ENCODE data around the gene UCN. TPM values are rescaled to one million over a fixed set of nuclear protein-coding genes. Genes with fewer than 3 reads are reported as not detected.
"Not testable (repeated sequence)": the region's sequence is repeated elsewhere in the genome, so short reads cannot be mapped to it uniquely, and the experiment has no call there.

Gene UCN
- total RNA-seq, 2 experiments from 2014 or later = 1.8 to 2.3 TPM

DNA sequence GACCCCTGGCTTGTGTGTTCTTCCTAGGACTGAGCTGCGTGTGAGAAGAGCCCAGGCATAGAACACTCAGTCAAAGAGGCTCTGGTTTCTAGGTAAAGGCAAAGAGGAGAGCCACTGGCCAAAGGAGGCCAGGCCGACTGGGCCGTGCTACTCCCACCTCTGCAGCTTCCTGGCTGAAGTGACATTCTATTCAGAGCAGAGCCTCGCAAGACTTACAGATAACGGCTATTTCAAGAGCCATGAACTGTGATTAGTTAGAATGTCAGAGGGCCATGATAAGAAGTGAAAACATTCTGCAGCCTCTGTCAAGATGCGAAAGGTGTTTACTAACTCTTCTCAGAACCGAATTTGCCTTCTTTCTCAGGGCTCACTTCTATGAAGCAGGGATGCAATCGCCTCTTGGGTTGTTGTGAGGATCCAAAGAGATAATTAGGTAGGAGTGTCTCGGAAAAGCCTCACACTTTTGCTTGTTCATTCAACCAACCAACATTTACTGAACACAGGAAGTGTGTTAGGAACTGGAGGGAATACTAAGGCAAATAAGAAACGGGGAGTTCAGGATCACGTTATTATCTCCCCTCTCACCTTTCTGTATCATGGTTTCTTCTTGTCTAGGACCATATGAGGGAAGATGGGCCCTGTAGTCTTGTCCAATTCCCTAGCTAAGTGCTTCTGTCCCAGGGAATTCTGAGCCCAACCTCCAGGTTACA is 36.5 kb downstream of the UCN start:
- POLR2A ChIA-PET = interaction anchor here (1.0 kb wide), 1 partner anchor 221 kb away, joined by 3 read pairs; the partner anchor contains the start of gene AGBL5
- H3K9me3 Mint-ChIP-seq = no peaks in the 10 kb centered on the region
- CTCF ChIA-PET = interaction anchor here (1.1 kb wide), 2 partner anchors 8 to 31 kb away, joined by 3 to 4 read pairs; no protein-coding TSS in a partner anchor
- ATAC-seq (ENCODE audit: poor library complexity) (no peak), DNase-seq (no peak)
- no peaks in the 10 kb centered on the region for H3K36me3 Mint-ChIP-seq (ENCODE audit: low read depth)
- Histone ChIP-seq H3K27ac (ENCODE audit: low read depth in 1 of 2, low read length in 2 of 2) (no peak overlapping the region), H3K4me1 (ENCODE audit: insufficient read depth, low read length) (no peaks in the 10 kb centered on the region), H3K9me3 (ENCODE audit: control insufficient read depth in 1 of 2, insufficient read depth in 1 of 2, low read length in 2 of 2) (no peaks in the 10 kb centered on the region), H3K36me3 (ENCODE audit: insufficient read depth, low read length) (no peaks in the 10 kb centered on the region), H3K4me3 (ENCODE audit: low read length) (no peak overlapping the region), H3K27me3 (ENCODE audit: control insufficient read depth in 1 of 2, insufficient read depth in 2 of 2, low read length in 2 of 2) (peaks cover 6 to 8% of the 10 kb centered on the region in 2 experiments)
- H3K4me3 Mint-ChIP-seq = no peak overlapping the region
- intact Hi-C loops (cut with DNase I, micrococcal nuclease) = no loop called here
- TF ChIP-seq, protein P1, sequence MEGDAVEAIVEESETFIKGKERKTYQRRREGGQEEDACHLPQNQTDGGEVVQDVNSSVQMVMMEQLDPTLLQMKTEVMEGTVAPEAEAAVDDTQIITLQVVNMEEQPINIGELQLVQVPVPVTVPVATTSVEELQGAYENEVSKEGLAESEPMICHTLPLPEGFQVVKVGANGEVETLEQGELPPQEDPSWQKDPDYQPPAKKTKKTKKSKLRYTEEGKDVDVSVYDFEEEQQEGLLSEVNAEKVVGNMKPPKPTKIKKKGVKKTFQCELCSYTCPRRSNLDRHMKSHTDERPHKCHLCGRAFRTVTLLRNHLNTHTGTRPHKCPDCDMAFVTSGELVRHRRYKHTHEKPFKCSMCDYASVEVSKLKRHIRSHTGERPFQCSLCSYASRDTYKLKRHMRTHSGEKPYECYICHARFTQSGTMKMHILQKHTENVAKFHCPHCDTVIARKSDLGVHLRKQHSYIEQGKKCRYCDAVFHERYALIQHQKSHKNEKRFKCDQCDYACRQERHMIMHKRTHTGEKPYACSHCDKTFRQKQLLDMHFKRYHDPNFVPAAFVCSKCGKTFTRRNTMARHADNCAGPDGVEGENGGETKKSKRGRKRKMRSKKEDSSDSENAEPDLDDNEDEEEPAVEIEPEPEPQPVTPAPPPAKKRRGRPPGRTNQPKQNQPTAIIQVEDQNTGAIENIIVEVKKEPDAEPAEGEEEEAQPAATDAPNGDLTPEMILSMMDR (IDR thresholded peaks at IDR 0.05) = no peak
- no peak overlapping the region for H3K27ac Mint-ChIP-seq
- H3K27me3 Mint-ChIP-seq = peaks cover 18% of the 10 kb centered on the region
- no peaks in the 10 kb centered on the region for H3K4me1 Mint-ChIP-seq (ENCODE audit: low read depth)

DNA sequence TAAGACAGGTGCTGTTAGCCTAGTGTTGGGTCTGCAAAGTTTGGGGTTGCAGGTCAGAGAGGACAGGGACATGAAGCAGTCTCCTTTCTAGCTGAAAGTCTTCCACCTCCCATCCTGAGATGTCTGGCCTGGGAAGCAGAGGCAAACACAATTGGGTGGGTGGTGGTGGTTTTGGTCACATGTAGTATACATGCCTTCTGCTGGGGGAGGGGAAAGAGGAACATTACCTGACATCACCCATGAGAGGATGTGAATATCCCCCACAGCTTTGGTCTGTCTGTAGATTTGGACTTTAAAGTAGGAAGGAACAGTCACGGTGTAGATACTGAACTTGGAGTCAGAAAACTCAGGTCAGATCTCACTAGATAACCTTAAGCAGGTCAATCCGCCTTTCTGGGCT is 37.6 kb downstream of the UCN start:
- H3K27me3 ChIP-seq (ENCODE audit: control insufficient read depth in 1 of 2, insufficient read depth in 2 of 2, low read length in 2 of 2) = peaks cover 4 to 8% of the 10 kb centered on the region in 2 experiments
- no peaks in the 10 kb centered on the region for H3K4me1 ChIP-seq (ENCODE audit: insufficient read depth, low read length)
- no peak for ATAC-seq (ENCODE audit: poor library complexity)
- Mint-ChIP-seq H3K4me3 (no peak overlapping the region), H3K9me3 (no peaks in the 10 kb centered on the region), H3K36me3 (ENCODE audit: low read depth) (no peaks in the 10 kb centered on the region), H3K27me3 (peaks cover 13% of the 10 kb centered on the region), H3K4me1 (ENCODE audit: low read depth) (no peaks in the 10 kb centered on the region), H3K27ac (no peak overlapping the region)
- TF ChIP-seq, protein P1 (IDR thresholded peaks at IDR 0.05) = no peak
- no peak for DNase-seq
- no peak overlapping the region for H3K27ac ChIP-seq (ENCODE audit: low read depth in 1 of 2, low read length in 2 of 2)
- H3K4me3 ChIP-seq (ENCODE audit: low read length) = no peak overlapping the region
- intact Hi-C loops (cut with DNase I, micrococcal nuclease) = no loop called here
- no peaks in the 10 kb centered on the region for H3K9me3 ChIP-seq (ENCODE audit: control insufficient read depth in 1 of 2, insufficient read depth in 1 of 2, low read length in 2 of 2)
- H3K36me3 ChIP-seq (ENCODE audit: insufficient read depth, low read length) = no peaks in the 10 kb centered on the region
- CTCF ChIA-PET = interaction anchor here (1.1 kb wide), 1 partner anchor 9 kb away, joined by 4 read pairs; no protein-coding TSS in a partner anchor
- POLR2A ChIA-PET = no interaction called here

DNA sequence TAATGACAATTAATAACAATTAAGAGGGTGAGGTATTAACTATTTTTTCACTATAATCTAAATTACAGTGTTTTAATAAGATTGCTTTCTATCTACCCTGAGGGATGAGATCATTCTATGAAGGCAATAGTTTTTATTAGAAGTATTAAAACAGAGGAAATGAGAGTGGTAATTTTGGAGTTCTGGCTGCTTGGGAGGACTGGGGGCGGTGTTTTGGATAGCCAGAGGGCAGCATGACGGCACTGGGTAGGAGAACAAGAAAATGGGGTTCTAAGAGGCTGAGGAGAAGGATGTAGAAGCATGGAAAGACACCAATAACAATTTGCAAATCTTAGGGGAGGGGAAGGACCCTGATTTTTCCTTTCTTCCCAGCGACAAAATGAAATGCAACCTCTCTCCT is 38.1 kb downstream of the UCN start:
- intact Hi-C loops (cut with DNase I, micrococcal nuclease) = no loop called here
- no peaks in the 10 kb centered on the region for H3K36me3 ChIP-seq (ENCODE audit: insufficient read depth, low read length)
- no peak for DNase-seq
- ChIA-PET CTCF (interaction anchor here (1.5 kb wide), 1 partner anchor 10 kb away, joined by 5 read pairs; no protein-coding TSS in a partner anchor), POLR2A (no interaction called here)
- H3K27ac ChIP-seq (ENCODE audit: low read depth in 1 of 2, low read length in 2 of 2) = no peak overlapping the region
- H3K9me3 Mint-ChIP-seq = no peaks in the 10 kb centered on the region
- H3K27me3 Mint-ChIP-seq = peaks cover 13% of the 10 kb centered on the region
- H3K4me3 ChIP-seq (ENCODE audit: low read length) = no peak overlapping the region
- H3K4me1 ChIP-seq (ENCODE audit: insufficient read depth, low read length) = peaks cover 4% of the 10 kb centered on the region
- TF ChIP-seq, protein P1 (IDR thresholded peaks at IDR 0.05) = no peak
- H3K4me1 Mint-ChIP-seq (ENCODE audit: low read depth) = no peaks in the 10 kb centered on the region
- H3K9me3 ChIP-seq (ENCODE audit: control insufficient read depth in 1 of 2, insufficient read depth in 1 of 2, low read length in 2 of 2) = no peaks in the 10 kb centered on the region
- no peak overlapping the region for H3K27ac Mint-ChIP-seq
- ATAC-seq (ENCODE audit: poor library complexity) = no peak
- peaks cover 8 to 10% of the 10 kb centered on the region in 2 experiments for H3K27me3 ChIP-seq (ENCODE audit: control insufficient read depth in 1 of 2, insufficient read depth in 2 of 2, low read length in 2 of 2)
- H3K36me3 Mint-ChIP-seq (ENCODE audit: low read depth) = no peaks in the 10 kb centered on the region
- no peak overlapping the region for H3K4me3 Mint-ChIP-seq

DNA sequence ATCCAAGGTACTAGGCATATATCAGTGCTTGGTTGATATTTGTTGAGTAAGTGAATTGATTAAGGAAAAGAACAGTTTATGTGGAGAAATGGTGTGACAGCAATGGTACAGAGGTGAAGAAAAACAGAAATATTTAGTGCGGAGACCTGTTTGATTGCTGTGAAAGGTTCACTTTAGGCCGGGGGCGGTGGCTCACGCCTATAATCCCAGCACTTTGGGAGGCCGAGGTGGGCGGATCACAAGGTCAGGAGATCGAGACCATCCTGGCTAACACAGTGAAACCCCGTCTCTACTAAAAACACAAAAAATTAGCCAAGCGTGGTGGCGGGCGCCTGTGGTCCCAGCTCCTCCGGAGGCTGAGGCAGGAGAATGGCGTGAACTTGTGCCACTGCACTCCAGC is 39.9 kb downstream of the UCN start:
- H3K36me3 Mint-ChIP-seq (ENCODE audit: low read depth); DNase-seq; H3K4me3 Mint-ChIP-seq; H3K36me3 ChIP-seq (ENCODE audit: insufficient read depth, low read length); H3K9me3 Mint-ChIP-seq; H3K9me3 ChIP-seq (ENCODE audit: control insufficient read depth in 1 of 2, insufficient read depth in 1 of 2, low read length in 2 of 2); ATAC-seq (ENCODE audit: poor library complexity); CTCF ChIA-PET; POLR2A ChIA-PET; H3K4me3 ChIP-seq (ENCODE audit: low read length); H3K27ac ChIP-seq (ENCODE audit: low read depth in 1 of 2, low read length in 2 of 2); H3K27ac Mint-ChIP-seq: not testable (repeated sequence)
- Histone ChIP-seq H3K4me1 (ENCODE audit: insufficient read depth, low read length) (peaks cover 22% of the 10 kb centered on the region), H3K27me3 (ENCODE audit: control insufficient read depth in 1 of 2, insufficient read depth in 2 of 2, low read length in 2 of 2) (peaks cover 25 to 26% of the 10 kb centered on the region in 2 experiments)
- H3K27me3 Mint-ChIP-seq = peaks cover 23% of the 10 kb centered on the region
- intact Hi-C loops (cut with DNase I, micrococcal nuclease) = loop anchor here in 1 of 2 experiments (10.0 kb wide), 1 partner anchor 53 kb away; the partner anchor contains the start of genes ATRAID, CAD and SLC5A6
- peaks cover 11% of the 10 kb centered on the region for H3K4me1 Mint-ChIP-seq (ENCODE audit: low read depth)

All from CD4-positive, alpha-beta T cell (primary cell).